ENCODE results near the gene THAP7.

GRCh38 chr22:20955548-20955947 is 46.4 kb downstream of the THAP7 start:
- TF ChIP-seq DEAF1 (CRISPR knock-in tag; IDR thresholded peaks at IDR 0.05) (0 out of 2 replicates have a peak, but pooled peaks have one; percentile 28), ZBTB33 (CRISPR knock-in tag; IDR thresholded peaks at IDR 0.05) (no peak), MAX (CRISPR knock-in tag; IDR thresholded peaks at IDR 0.05) (no peak; the same call in 1 of the 2 replicates), PRDM10 (IDR thresholded peaks at IDR 0.05; ENCODE audit: partially characterized antibody) (no peak), RBM14 (IDR thresholded peaks at IDR 0.05; ENCODE audit: borderline replicate concordance, insufficient read depth, low read depth, low read length) (no peak), EP300 (IDR thresholded peaks at IDR 0.05; ENCODE audit: low read length) (no peak), HIVEP1 (CRISPR knock-in tag; IDR thresholded peaks at IDR 0.05) (no peak), HOMEZ (CRISPR knock-in tag; IDR thresholded peaks at IDR 0.05) (no peak), BRD4 (IDR thresholded peaks at IDR 0.05) (no peak), SP1 (CRISPR knock-in tag; IDR thresholded peaks at IDR 0.05) (no peak), CTCF (IDR thresholded peaks at IDR 0.05 in 2 of 3, conservative IDR thresholded peaks at IDR 0.05 in 1 of 3; ENCODE audit: insufficient read depth in 2 of 3, low read depth in 1 of 3, low read length in 3 of 3) (peak in 1 of 3 experiments; percentile 38; a peak in 2 of 6 replicates), RBBP5 (IDR thresholded peaks at IDR 0.05; ENCODE audit: borderline replicate concordance, insufficient read depth, low read length, poor library complexity, severe bottlenecking) (no peak)
